Activated T-cell treated with anti-CD3 and anti-CD28 coated beads for 48 hours (primary cell): Measurements from ENCODE around the gene USP27X.

Experiments used
- DNase-seq: peaks from one replicate; pipeline ENCODE4 v3.0.0-alpha.2; 2020; ENCODE audit warnings: low read depth

Gene USP27X

DNA sequence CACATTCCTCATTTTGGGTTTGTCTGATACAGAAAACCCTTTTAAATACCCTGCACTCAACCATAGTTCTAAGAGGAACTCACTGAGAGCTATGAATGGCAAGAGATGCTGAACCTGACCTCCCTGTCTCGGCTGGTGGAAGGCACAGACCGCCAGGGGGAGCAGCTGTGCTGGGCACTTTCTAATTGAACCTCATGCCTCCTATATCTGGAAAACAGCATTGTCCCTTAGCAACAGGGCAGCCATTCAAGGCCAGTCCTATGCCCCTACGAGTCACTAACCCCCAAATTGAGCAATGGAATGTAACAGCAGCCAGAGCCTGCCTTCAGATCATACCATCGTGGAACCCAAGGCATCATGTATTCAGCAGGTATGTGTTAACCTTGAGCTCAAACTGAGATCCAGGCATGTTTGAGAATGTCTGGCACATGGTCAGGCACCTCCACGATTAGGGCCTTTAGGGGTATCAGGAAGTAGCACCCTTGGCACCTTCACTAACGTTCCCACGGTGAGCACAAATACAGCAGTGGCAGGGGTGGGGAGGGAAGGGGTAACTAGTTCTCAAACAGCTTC, 5.1 kb downstream of the USP27X start:
- peak; percentile 31 for DNase-seq

DNA sequence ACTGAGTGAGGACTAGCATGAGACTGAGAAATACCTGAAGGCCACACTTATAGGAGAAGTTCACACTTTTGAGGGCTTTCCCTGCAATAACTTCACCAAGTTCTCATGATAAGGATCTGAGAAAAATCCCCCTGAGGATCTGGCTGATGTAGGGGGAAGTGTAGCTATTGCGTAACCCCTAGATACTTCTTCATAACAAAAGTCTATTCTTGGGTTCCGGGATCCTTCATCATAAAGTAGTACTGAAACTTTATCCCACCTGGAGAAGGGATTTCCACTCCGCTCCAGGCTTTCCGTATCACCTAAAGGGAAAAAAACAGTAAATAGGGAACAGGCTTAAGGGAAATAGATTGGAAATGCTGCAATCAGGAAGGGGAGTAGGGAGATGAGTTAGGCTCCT, 13.3 kb downstream of the USP27X start:
- DNase-seq, result no peak

DNA sequence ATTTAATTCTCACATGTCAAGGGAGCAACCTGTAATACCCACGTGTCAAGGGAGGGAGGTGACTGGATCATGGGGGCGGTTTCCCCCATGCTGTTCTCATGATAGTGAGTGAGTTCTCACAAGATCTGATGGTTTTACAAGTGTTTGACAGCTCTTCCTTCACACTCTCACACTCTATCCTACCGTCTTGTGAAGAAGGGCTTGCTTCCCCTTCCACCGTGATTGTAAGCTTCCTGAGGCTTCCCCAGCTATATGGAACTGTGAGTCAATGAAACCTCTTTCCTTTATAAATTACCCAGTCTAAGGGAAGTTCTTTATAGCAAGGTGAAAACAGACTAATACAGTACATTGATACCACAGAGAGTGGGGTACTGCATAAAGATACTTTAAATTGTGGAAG, 17.7 kb downstream of the USP27X start:
- no peak for DNase-seq

DNA sequence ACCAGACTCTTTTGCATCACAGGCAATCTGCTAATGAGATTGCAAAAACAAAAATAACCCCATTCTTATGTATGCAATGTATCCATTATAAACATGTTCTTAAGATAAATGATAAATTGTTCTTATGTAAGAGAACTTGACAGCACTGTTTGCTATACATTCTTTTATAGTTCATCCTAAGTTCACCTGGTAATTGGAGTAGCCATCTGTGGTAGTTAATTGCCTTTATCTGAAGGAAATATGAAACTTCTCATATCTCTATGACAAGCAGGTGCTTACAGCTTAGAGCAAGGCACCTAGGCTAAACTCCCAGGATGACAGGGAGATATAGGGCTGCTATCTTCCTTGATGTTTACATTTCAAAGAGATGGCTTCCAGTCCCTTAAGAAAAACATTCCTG, 21.8 kb downstream of the USP27X start:
- no peak for DNase-seq

DNA sequence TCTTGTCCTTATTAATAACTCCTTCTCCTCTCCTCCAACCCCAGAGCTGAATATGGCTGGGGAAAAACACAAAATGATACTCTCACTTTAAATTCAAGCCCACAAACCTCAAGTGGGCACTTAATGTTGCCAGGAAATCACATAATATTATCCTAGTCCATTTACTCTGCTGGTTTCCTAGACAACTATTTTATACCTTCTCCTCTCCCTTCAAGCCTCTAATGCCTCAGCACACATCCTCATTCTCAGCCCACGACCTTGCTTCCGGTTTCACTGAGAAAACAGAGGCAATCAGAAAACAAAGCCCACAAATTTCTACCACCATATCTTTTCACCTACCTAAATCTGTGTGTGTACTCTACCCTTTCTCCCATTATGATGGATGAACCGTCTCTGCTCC, 31.1 kb downstream of the USP27X start:
- DNase-seq, result no peak

DNA sequence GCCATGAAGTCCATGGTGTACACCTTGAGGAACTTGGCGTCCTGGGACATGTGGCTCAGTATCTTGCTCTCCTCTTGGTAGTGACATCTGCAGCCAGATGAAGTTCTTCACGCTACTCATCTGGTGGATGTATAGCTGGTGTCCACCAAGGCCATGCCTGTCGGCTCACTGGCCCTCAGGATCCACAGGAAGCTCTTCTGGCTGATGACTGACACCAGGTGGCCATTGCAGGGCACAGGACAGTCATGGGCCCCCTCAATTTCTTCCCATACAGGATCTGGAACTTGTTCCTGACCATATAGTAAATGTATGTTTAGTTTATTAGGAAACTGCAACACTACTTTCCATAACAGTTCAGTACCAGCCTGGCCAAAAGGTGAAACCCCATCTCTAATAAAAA, 32.8 kb downstream of the USP27X start:
- DNase-seq, result no peak

DNA sequence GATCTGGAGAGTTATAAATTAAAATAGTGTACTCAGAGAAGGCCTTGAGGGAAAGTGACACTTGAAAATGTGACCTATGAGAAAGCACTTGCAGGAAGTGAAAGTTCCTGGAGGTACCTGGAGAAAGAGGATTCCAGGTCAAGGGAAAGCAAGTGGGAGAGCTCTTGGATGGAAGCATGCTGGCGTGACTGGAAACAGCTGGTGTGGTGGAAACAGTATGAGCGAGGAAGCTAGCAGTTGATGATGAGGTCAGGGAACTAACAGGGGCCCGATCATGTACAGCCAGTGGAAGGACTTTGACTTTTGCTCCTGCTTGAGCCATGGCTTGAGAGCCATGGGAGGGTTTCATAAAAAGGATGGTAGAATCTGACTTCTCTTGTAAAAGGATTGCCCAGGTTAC, 33.6 kb downstream of the USP27X start:
- no peak for DNase-seq

DNA sequence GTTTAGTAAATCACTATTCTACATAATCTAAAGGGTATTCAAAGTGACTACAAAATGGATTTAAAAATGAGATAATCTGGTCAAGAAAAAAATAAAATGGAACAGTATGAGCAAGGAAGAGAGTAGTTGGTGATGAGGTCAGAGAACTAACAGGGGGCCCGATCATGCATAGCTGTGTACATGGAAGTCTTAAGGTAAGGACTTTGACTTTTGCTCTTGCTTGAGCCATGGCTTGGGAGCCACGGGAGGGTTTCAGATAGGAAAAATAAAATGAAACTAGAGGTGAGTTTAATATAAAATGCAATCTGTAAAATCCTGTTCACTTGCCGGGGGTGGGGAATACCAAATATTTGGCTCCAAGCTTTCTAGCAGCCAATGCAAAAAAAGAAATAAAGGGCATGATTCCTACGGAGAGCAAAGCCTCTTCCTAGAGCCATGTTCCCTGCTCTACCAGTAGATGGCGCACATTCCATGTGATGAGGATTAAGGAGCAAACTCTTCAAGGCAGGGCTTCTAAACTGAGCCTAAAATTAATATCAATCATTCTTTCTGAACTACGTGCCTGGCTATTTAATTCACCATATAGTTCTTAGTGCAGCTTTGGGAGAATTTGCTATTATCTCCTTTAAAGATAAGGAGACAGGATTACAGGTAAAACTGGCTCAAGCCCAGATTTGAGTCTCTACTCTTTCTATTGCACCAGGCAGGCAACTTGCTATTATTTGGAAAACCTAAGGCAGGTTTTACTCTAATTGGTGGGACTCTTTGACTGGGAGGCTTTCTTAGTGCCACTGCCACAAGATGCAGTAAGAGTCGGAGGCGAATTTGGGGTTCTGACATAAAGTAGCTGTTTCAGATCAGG, 36.3 kb downstream of the USP27X start:
- DNase-seq, result peak; percentile 4

DNA sequence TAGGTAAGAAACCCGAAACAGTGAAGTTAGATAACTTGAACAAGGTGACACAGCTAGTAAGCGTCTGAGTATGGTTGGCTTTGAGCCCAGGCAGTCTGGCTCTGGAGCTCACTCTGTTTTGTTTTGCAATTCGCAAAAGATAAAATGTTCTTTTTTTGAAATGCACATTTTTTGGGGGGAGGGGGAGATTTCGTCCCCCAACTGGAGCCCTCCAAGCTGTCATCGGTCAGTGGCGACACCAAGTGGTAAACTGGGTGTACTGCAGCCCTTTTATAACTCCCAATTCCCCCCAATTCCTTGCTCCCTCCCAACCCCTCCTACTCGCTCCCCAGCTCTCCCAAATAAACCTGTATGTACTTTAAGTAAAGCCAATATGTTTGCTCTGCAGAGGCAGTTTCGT, 40.3 kb downstream of the USP27X start:
- peak; percentile 2 for DNase-seq

DNA sequence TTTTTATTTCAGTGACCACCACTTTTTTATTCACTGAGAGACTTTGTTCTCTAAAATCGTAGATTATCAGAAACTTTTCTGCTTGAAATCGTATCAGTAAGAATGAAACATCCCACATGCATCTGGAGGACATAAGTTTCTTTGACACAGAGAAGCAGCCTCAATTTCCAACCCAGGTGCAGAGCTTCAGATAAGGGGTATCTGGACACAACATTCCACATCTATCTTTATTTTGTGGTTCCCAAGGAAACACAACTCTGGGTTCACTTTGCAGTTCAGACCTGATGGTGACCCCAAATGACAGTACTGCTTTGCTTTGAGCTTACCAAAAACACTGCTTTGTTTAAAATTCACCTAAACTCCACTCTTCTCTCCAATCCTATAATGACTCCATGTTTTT, 41.8 kb downstream of the USP27X start:
- no peak for DNase-seq

DNA sequence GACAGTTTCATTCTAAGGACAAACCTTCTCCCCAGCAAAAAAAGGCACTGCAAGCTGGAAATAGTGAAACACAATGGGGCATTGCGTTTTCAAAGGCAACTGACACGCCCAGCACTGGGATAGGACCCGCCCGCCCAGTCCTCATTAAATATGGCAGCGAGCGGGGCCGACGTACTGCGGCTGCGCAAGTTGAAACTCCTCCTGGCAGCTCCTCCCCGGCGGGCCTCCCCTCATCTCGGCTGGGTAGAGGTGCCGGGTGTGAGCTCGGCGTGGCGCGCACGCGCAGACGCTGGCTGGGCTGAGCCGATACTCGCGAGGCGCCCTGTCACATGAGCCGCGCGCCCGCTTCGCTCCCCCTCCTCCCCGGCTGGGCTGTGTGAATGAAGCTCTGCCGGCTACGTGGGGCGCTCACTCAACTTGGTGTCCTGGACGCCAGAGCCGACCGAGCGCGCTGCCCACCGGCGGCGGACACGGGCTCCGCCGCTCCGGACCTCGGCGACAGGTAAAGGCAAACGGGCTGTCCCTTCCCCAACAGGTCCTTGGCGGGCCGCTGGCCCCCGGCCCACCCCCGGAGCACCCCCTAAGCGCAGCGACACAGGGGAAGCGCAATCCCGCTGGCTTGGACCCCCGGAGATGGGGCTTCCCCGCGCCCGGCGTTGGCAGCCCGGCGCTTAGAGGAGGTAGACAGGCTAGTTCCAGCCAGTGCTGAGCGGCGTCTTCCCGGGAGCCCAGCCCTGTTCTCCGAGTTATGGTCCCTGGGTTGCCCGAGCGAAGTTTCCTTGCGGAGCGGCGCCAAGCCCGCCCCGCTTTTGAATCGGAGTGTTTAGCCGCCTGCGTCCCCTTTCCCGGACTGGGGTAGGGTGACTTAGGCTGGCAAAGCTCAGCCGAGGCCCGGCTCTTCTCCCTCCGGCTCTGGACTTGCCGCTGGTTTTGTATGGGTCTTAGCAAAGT, 43.3 kb downstream of the USP27X start, which contains the start of gene CLCN5:
CLCN5 (plus strand) TSS at position 306 of the 951 bp plus-strand sequence. CDS start 2,703 bp downstream, outside the sequence.
- DNase-seq, result peak; percentile 89

DNA sequence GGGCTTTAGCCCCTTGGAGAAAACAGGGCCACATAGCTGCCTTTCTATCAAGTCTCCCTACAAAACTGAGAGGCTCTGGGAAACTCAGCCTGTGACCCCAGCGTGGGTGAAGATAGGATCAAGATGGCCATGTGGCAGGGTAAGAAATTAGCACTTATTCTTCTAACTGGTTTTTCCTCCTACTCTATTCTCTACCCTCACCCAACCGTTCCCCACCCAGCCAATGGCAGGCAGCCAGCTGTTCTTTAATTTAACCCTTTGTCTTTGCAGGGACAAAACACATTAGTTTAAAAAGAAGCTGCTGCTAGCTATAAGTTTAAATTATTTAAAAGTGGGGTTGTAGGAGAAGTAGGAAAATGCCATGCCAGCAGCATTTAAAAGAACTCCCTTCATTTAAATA, 45.9 kb downstream of the USP27X start:
- no peak for DNase-seq

DNA sequence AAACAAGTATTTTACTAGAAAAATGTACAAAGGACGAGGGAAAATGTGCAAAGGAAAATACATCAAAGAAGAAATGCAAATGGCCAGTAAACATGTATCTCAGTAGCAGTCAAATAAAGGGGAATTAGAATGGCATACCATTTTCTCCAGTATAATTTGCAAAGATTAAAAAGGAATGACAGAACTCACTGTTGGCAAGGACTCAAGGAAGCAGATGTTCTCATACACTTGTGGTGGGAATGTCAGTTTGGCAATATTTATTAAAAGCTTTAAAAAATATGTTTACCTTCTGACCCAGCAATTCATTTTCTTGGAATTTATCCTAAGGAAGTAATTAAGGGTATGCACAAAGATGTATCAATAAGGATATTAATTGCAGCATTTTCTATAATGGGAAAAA, 50.8 kb downstream of the USP27X start:
- no peak for DNase-seq
